GM12865 (cell line): ENCODE results near the gene MAP2K4.

Experiments
- DNase-seq: peaks from one replicate; pipeline ENCODE4 v3.0.0; 2010; ENCODE audit warnings: low read depth
- H3K4me3 ChIP-seq: 2 replicates; pipeline ENCODE4 v1.5.1; 2011; ENCODE audit warnings: mild to moderate bottlenecking, low read depth, low read length, control low read depth
- CTCF ChIP-seq: IDR thresholded peaks from 2 replicates; pipeline ENCODE4 v1.5.1; 2011; ENCODE audit warnings: low read length, control low read depth, low read depth, inconsistent platforms; ENCODE audit not compliant: insufficient read depth; ENCODE audit errors: missing control alignments

MAP2K4 gene

GRCh38 chr17:12035673-12036072, 15.0 kb downstream of the MAP2K4 start:
- DNase-seq: no peak
- H3K4me3 ChIP-seq: no peak overlapping the region
- no peak for TF ChIP-seq CTCF

- H3K4me3 ChIP-seq: no peak overlapping the region
- no peak for DNase-seq
- TF ChIP-seq CTCF: no peak
Measured at GRCh38 chr17:12037970-12038369, 17.3 kb downstream of the MAP2K4 start.

DNA sequence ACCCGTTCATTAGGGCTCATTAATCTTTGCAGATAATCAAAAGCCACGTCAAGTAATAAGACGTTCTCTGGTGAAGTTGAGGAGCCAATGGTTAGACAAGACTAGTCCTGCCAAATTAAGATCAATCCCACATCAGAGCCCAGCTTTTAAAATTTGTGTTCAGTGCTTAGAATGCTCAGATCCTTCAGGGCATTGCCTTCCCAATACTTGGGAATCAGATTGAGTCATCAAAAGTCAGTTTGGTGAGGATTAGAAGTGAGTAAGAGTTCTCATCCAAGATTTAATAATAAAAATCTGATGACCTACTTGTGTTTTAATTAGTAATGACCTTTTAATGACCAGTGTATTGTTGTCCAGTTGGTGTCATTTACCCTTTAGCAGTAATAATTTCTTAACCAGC, 19.8 kb downstream of the MAP2K4 start:
- no peak overlapping the region for H3K4me3 ChIP-seq
- DNase-seq: no peak
- TF ChIP-seq CTCF: no peak

DNA sequence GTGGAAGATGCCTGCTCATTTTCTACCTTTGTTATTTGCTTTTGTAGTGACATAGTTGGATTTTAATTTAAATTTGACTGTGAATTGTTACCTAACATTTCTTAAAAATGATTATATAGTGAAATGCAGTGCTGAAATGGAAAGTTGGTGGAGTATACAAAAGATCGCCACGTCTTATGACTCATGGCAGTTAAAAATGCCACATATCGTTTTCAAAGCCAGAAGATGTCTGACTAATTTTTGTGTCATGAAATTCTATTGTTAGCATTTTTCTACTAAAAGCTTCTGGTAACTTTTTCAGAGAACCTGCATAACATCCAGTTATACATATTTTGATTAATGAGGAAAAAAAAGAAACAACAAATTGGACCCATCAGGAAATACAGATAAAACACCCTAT, 20.6 kb downstream of the MAP2K4 start:
- DNase-seq: no peak
- TF ChIP-seq CTCF: no peak
- no peak overlapping the region for H3K4me3 ChIP-seq

- H3K4me3 ChIP-seq: no peak overlapping the region
- DNase-seq: no peak
- TF ChIP-seq CTCF: no peak
Measured at GRCh38 chr17:12043702-12044101, 23.0 kb downstream of the MAP2K4 start.

DNA sequence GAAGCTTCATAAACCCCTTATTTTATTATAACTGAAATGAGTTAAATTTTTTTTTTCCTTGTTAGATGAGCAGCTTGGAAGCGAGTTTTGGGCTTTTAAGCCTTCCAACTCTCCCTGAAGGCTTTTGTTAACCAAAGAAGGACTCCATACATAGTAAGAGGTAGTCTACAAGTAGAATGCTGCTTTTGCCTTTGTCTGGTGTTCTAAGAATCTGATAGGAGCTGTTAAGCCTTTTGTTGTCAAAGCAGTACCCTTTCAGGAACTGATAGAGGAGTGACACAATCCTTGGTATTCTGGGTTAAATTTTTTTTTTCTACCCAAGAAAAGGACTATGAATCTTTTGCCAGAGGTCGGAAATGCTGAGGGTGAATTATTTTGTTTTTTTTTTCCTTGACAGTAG, 26.1 kb downstream of the MAP2K4 start:
- DNase-seq: no peak
- no peak for TF ChIP-seq CTCF
- no peak overlapping the region for H3K4me3 ChIP-seq

DNA sequence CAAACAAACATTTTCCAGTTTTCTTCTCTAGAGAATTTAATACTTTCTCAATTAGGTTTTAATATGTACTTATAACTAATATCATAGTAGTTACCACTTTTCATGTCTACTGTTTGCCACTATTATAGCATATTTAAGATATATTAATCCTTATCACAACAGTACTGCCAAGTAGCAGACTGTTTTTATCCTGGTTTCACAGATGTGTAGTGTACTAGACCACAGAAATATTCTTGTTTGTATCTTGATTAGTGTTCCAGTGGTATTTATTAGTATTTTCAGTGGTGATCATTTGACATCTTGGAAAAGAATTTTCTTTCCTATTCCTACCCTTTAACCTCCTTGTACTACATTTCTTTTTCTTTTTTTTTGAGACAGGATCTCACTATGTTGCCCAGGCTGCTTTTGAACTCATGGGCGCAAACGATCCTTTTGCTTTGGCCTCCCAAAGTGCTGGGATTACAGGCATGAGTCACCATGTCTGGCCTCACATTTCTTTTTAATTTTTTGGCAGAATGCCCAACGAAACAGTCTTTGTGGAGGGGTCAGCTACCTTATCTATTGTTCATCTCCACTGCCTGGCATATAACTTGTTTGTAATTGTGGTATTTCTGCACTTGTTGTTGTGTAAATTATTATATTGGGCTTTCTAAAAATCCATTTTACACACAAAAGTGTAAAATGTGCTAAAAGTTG, 27.2 kb downstream of the MAP2K4 start:
- TF ChIP-seq CTCF: no peak
- DNase-seq: no peak
- H3K4me3 ChIP-seq: no peak overlapping the region
